NB4 (cell line): ENCODE data around the gene VPS9D1.
A peak's percentile ranks its signal among the peaks of the same experiment; 100 is the strongest.

Experiments
- DNase-seq: peaks from one replicate; pipeline ENCODE4 v3.0.0; 2010; ENCODE audit warnings: low read depth
- H3K4me3 ChIP-seq: one replicate; pipeline ENCODE4 v1.5.1; 2011; ENCODE audit warnings: mild to moderate bottlenecking, low read depth, low read length, moderate library complexity
- MAX ChIP-seq: IDR thresholded peaks from 2 replicates; pipeline ENCODE4 v1.6.1; 2011; ENCODE audit warnings: low read depth, low read length
- MYC ChIP-seq: IDR thresholded peaks from 2 replicates; pipeline ENCODE4 v1.6.1; 2011; ENCODE audit warnings: low read depth, low read length
- POLR2A ChIP-seq: IDR thresholded peaks from 2 replicates; pipeline ENCODE4 v1.6.1; 2011; ENCODE audit warnings: mild to moderate bottlenecking; ENCODE audit not compliant: insufficient read length; ENCODE audit errors: extremely low read depth
- TF ChIP-seq, protein P1 (sequence below): IDR thresholded peaks from one replicate; pipeline ENCODE4 v1.5.1; 2012; ENCODE audit warnings: low read depth, low read length

The VPS9D1 gene

GRCh38 chr16:89736554-89736953 lies 15.9 kb upstream of the VPS9D1 start:
- H3K4me3 ChIP-seq: no peak overlapping the region
- TF ChIP-seq, protein P1, sequence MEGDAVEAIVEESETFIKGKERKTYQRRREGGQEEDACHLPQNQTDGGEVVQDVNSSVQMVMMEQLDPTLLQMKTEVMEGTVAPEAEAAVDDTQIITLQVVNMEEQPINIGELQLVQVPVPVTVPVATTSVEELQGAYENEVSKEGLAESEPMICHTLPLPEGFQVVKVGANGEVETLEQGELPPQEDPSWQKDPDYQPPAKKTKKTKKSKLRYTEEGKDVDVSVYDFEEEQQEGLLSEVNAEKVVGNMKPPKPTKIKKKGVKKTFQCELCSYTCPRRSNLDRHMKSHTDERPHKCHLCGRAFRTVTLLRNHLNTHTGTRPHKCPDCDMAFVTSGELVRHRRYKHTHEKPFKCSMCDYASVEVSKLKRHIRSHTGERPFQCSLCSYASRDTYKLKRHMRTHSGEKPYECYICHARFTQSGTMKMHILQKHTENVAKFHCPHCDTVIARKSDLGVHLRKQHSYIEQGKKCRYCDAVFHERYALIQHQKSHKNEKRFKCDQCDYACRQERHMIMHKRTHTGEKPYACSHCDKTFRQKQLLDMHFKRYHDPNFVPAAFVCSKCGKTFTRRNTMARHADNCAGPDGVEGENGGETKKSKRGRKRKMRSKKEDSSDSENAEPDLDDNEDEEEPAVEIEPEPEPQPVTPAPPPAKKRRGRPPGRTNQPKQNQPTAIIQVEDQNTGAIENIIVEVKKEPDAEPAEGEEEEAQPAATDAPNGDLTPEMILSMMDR: no peak
- TF ChIP-seq MYC: no peak
- no peak for TF ChIP-seq POLR2A
- TF ChIP-seq MAX: no peak
- DNase-seq: no peak

DNA sequence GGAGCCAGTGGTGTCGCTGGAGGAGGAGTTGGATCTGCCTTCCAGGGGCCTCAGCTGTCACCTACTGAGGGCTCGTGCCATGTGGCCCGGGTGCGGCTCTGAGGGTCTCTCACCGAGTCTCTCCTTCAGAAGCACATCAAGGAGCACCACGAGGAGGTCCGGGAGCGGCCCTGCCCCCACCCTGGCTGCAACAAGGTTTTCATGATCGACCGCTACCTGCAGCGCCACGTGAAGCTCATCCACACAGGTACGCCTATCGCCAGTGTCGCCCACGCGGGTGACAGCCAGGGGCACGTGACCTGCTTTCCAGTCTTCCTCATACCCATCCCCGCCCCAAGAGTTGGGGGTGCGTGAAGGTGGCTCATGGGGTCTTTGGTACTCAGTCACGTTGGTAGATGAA lies 13.1 kb upstream of the VPS9D1 start:
- no peak overlapping the region for H3K4me3 ChIP-seq
- peak; percentile 11 for DNase-seq
- no peak for TF ChIP-seq MAX
- TF ChIP-seq MYC: no peak
- TF ChIP-seq, protein P1: no peak
- TF ChIP-seq POLR2A: no peak

- no peak overlapping the region for H3K4me3 ChIP-seq
- TF ChIP-seq MYC: no peak
- no peak for TF ChIP-seq POLR2A
- no peak for DNase-seq
These were observed 12.6 kb upstream of the VPS9D1 start for GRCh38 chr16:89733322-89733721.

- TF ChIP-seq MYC: no peak
- no peak for TF ChIP-seq POLR2A
- no peak for TF ChIP-seq MAX
- TF ChIP-seq, protein P1: no peak
- H3K4me3 ChIP-seq: no peak overlapping the region
- no peak for DNase-seq
These were observed 12.2 kb upstream of the VPS9D1 start for GRCh38 chr16:89732918-89733242.

DNA sequence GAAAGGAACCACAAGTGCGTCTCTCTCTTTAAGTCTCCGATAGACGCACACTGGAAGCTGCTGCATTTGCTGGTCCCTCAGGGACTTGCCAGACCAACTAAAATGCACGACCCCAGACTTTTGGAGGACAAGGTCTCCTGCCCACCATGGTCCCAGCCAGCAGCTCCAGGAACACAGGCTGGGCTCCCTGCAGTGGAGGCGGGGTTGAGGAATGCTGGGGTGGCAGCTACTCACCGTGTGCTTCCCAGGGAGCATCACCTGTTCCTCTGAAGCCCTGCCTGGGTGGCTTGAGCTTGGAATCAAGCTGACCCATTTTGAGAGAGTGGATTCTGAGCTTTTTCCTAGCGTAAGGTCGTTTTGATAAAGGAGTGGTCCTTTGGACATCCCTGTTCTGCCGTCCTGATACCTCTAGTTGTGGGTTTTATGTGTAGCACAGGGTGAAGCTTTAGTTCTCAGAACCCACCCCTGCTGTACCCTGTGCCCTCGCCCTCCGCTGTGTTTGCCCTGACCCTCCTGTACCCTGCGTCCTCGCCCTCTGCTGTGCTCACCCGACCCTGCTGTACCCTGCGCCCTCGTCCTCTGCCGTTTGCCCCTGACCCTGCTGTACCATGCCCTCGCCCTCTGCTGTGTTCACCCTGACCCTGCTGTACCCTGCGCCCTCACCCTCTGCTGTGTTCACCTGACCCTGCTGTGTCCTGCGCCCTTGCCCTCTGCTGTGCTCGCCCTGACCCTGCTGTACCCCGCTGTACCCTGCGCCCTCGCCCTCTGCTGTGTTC lies 11.6 kb upstream of the VPS9D1 start:
- peak; percentile 12 for DNase-seq
- TF ChIP-seq, protein P1: no peak
- TF ChIP-seq MYC (no peak), POLR2A (no peak), MAX (no peak)
- H3K4me3 ChIP-seq: no peak overlapping the region

- TF ChIP-seq POLR2A (no peak), MYC (no peak), MAX (no peak)
- TF ChIP-seq, protein P1: no peak
- DNase-seq: no peak
- no peak overlapping the region for H3K4me3 ChIP-seq
These were observed 10.0 kb upstream of the VPS9D1 start for GRCh38 chr16:89730610-89731234.
